ENCODE data around the gene THAP11.

The THAP11 gene

GRCh38 chr16:67846320-67847063 is 4.4 kb downstream of the THAP11 start, which contains the start of gene NUTF2:
NUTF2 (plus strand) TSS chr16:67846933; CDS start chr16:67865131, 18,198 bp downstream.
- H2AFZ ChIP-seq (ENCODE audit: low read depth, low read length) = peak within 1 kb of the TSS; percentile 75
- peak within 1 kb of the TSS; percentile 79 for H3K4me2 ChIP-seq (ENCODE audit: insufficient read depth, low read length)
- H3K4me3 ChIP-seq (ENCODE audit: low read depth in 1 of 2, low read length in 2 of 2) = peak within 1 kb of the TSS; percentile 98 to 99
- peak within 1 kb of the TSS; percentile 86 for H3K27ac ChIP-seq (ENCODE audit: low read length)
- H3K9ac ChIP-seq (ENCODE audit: low read depth, low read length) = peak within 1 kb of the TSS; percentile 95
- H4K20me1 ChIP-seq (ENCODE audit: insufficient read depth, low read length) = peaks cover 59% of the 10 kb centered on the region
- no peaks in the 10 kb centered on the region for H3K27me3 ChIP-seq (ENCODE audit: insufficient read depth, low read length, poor library complexity)
- H3K9me3 ChIP-seq (ENCODE audit: insufficient read depth, low read length, severe bottlenecking) = no peaks in the 10 kb centered on the region
- peaks cover 84% of the 10 kb centered on the region for H3K79me2 ChIP-seq (ENCODE audit: insufficient read depth, low read length)
- DNase-seq (peak; percentile 98), ATAC-seq (ENCODE audit: insufficient read depth, low read depth) (peak; percentile 69)
- peaks cover 61% of the 10 kb centered on the region for H3K4me1 ChIP-seq (ENCODE audit: insufficient read depth, low read length)
- peaks cover 38% of the 10 kb centered on the region for H3K36me3 ChIP-seq (ENCODE audit: insufficient read depth, low read length)
- TF ChIP-seq EZH2 (IDR thresholded peaks at IDR 0.05; ENCODE audit: borderline replicate concordance, low read depth, low read length, severe bottlenecking) (no peak), CTCF (IDR thresholded peaks at IDR 0.05; ENCODE audit: borderline replicate concordance, extremely low read depth, low read length, poor library complexity, severe bottlenecking) (peak; percentile 1)

GRCh38 chr16:67847064-67847861 is 5.1 kb downstream of the THAP11 start, which contains the start of gene CENPT:
CENPT (minus strand) TSS chr16:67847693; CDS start chr16:67833859, 13,834 bp downstream.
- Histone ChIP-seq H3K36me3 (ENCODE audit: insufficient read depth, low read length) (peaks cover 45% of the 10 kb centered on the region), H4K20me1 (ENCODE audit: insufficient read depth, low read length) (peaks cover 59% of the 10 kb centered on the region), H3K27me3 (ENCODE audit: insufficient read depth, low read length, poor library complexity) (no peaks in the 10 kb centered on the region), H3K9me3 (ENCODE audit: insufficient read depth, low read length, severe bottlenecking) (no peaks in the 10 kb centered on the region), H3K4me1 (ENCODE audit: insufficient read depth, low read length) (peaks cover 58% of the 10 kb centered on the region), H2AFZ (ENCODE audit: low read depth, low read length) (peak within 1 kb of the TSS; percentile 75), H3K4me3 (ENCODE audit: low read depth in 1 of 2, low read length in 2 of 2) (peak within 1 kb of the TSS; percentile 98 to 99), H3K4me2 (ENCODE audit: insufficient read depth, low read length) (peak within 1 kb of the TSS; percentile 79), H3K27ac (ENCODE audit: low read length) (peak within 1 kb of the TSS; percentile 86), H3K9ac (ENCODE audit: low read depth, low read length) (peak within 1 kb of the TSS; percentile 95), H3K79me2 (ENCODE audit: insufficient read depth, low read length) (peaks cover 92% of the 10 kb centered on the region)
- ATAC-seq (ENCODE audit: insufficient read depth, low read depth) (peak; percentile 34), DNase-seq (no peak)
- no peak for TF ChIP-seq CTCF (IDR thresholded peaks at IDR 0.05; ENCODE audit: borderline replicate concordance, extremely low read depth, low read length, poor library complexity, severe bottlenecking)
- no peak for TF ChIP-seq EZH2 (IDR thresholded peaks at IDR 0.05; ENCODE audit: borderline replicate concordance, low read depth, low read length, severe bottlenecking)

GRCh38 chr16:67848118-67848517 is 6.0 kb downstream of the THAP11 start:
- peak overlapping the region; percentile 98 to 99 for H3K4me3 ChIP-seq (ENCODE audit: low read depth in 1 of 2, low read length in 2 of 2)
- H3K27ac ChIP-seq (ENCODE audit: low read length) = peak overlapping the region; percentile 86
- H3K36me3 ChIP-seq (ENCODE audit: insufficient read depth, low read length) = peaks cover 46% of the 10 kb centered on the region
- H3K4me1 ChIP-seq (ENCODE audit: insufficient read depth, low read length) = peaks cover 51% of the 10 kb centered on the region
- DNase-seq (no peak), ATAC-seq (ENCODE audit: insufficient read depth, low read depth) (no peak)
- H2AFZ ChIP-seq (ENCODE audit: low read depth, low read length) = no peak overlapping the region
- H4K20me1 ChIP-seq (ENCODE audit: insufficient read depth, low read length) = peaks cover 57% of the 10 kb centered on the region
- peaks cover 92% of the 10 kb centered on the region for H3K79me2 ChIP-seq (ENCODE audit: insufficient read depth, low read length)
- H3K4me2 ChIP-seq (ENCODE audit: insufficient read depth, low read length) = peak overlapping the region; percentile 79
- H3K27me3 ChIP-seq (ENCODE audit: insufficient read depth, low read length, poor library complexity) = no peaks in the 10 kb centered on the region
- no peaks in the 10 kb centered on the region for H3K9me3 ChIP-seq (ENCODE audit: insufficient read depth, low read length, severe bottlenecking)
- H3K9ac ChIP-seq (ENCODE audit: low read depth, low read length) = peak overlapping the region; percentile 95
- TF ChIP-seq EZH2 (IDR thresholded peaks at IDR 0.05; ENCODE audit: borderline replicate concordance, low read depth, low read length, severe bottlenecking) (no peak), CTCF (IDR thresholded peaks at IDR 0.05; ENCODE audit: borderline replicate concordance, extremely low read depth, low read length, poor library complexity, severe bottlenecking) (no peak)
